ENCODE data around the gene ACLY. TPM values are rescaled to one million over a fixed set of nuclear protein-coding genes. Genes with fewer than 3 reads are reported as not detected.

Gene ACLY
- total and polyA plus RNA-seq, 2 of the 13 experiments (the other 11 are each of a cell fraction or from before 2014, with no cell fraction given): 111 to 218 TPM

DNA sequence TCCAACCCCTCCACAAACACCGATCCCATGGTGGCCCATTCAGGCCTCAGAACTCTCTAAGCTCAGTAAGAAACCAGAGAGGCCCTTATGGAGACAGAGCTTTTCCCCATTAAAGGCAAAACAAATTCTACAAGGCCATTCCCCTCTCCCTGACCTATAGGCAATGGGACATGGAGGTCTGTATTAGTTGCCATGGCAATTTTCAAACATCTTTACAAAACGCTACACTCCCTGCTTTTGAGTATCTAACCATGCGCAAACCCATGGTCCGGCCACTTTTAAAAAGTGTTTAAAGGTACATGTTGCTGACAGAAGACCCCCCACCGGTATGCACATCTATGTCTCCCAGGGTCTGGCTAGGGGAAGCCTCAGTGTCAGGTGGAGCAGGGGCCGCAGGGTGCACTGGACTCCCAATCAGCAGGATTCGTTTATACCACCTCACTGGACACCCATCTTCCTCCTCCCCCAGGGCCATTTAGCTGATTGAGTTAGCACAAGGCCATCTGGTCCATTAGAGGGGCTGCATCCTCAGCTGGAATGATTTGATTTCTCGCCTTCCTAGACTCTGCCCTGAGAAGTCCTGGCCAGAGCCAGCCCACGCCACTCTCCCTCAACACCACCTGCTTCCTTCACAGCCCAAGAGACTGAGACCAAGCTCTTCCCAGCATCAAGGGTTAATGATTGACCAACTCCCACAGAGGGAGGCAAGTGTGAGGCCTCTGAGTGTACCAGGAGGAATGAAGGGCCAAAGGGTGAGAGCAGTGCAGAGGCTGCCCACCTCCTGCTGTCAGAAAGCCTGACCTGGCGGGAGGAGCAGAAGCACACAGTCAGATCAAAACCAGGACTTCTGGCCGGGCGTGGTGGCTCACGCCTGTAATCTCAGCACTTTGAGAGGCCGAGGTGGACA, 10.9 kb downstream of the ACLY start (continued):
- no peak for TF ChIP-seq ZFP62 (CRISPR knock-in tag; IDR thresholded peaks at IDR 0.05)
- no peak for TF ChIP-seq SRSF4 (IDR thresholded peaks at IDR 0.05; ENCODE audit: low read depth, low read length, poor library complexity, severe bottlenecking)
- TF ChIP-seq CHCHD3 (CRISPR knock-in tag; IDR thresholded peaks at IDR 0.05): no peak
- TF ChIP-seq THYN1 (CRISPR knock-in tag; IDR thresholded peaks at IDR 0.05; ENCODE audit: borderline replicate concordance, low read depth): no peak
- peak; percentile 83 for TF ChIP-seq SP5 (CRISPR knock-in tag; IDR thresholded peaks at IDR 0.05; ENCODE audit: borderline replicate concordance, low read depth)
- peak; percentile 45; the same call in 1 of the 2 replicates for TF ChIP-seq RAD21 (CRISPR knock-in tag; IDR thresholded peaks at IDR 0.05)
- no peak for TF ChIP-seq SRSF1 (optimal IDR thresholded peaks at IDR 0.05; ENCODE audit: low read depth, low read length)
- TF ChIP-seq, protein P1, sequence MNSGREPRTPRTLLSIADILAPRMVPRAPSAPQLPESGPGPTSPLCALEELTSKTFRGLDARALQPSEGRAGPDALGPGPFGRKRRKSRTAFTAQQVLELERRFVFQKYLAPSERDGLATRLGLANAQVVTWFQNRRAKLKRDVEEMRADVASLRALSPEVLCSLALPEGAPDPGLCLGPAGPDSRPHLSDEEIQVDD (CRISPR knock-in tag; IDR thresholded peaks at IDR 0.05; ENCODE audit: borderline replicate concordance): no peak
- no peak for TF ChIP-seq SRSF9 (IDR thresholded peaks at IDR 0.05; ENCODE audit: borderline replicate concordance, insufficient read depth, low read depth, low read length, poor library complexity, severe bottlenecking)
- TF ChIP-seq ZNF615 (CRISPR knock-in tag; IDR thresholded peaks at IDR 0.05; ENCODE audit: borderline replicate concordance): no peak
- TF ChIP-seq RFX3 (CRISPR knock-in tag; IDR thresholded peaks at IDR 0.05): no peak; the same call in 1 of the 2 replicates
- no peak for TF ChIP-seq JUND (CRISPR knock-in tag; IDR thresholded peaks at IDR 0.05)
- TF ChIP-seq POLR2A (IDR thresholded peaks at IDR 0.05; ENCODE audit: insufficient read depth in 1 of 2, low read depth in 2 of 2, low read length in 2 of 2): peak in 1 of 2 experiments; percentile 28; a peak in 1 of 4 replicates
- TF ChIP-seq ONECUT2 (CRISPR knock-in tag; IDR thresholded peaks at IDR 0.05): no peak
- peak; percentile 84; the same call in 1 of the 2 replicates for TF ChIP-seq ZNF772 (CRISPR knock-in tag; IDR thresholded peaks at IDR 0.05)
- peak; percentile 70; the same call in 1 of the 2 replicates for TF ChIP-seq ZNF335 (CRISPR knock-in tag; IDR thresholded peaks at IDR 0.05)
- peak; percentile 86 for TF ChIP-seq ZMAT3 (CRISPR knock-in tag; conservative IDR thresholded peaks at IDR 0.05)
- TF ChIP-seq, protein P2, sequence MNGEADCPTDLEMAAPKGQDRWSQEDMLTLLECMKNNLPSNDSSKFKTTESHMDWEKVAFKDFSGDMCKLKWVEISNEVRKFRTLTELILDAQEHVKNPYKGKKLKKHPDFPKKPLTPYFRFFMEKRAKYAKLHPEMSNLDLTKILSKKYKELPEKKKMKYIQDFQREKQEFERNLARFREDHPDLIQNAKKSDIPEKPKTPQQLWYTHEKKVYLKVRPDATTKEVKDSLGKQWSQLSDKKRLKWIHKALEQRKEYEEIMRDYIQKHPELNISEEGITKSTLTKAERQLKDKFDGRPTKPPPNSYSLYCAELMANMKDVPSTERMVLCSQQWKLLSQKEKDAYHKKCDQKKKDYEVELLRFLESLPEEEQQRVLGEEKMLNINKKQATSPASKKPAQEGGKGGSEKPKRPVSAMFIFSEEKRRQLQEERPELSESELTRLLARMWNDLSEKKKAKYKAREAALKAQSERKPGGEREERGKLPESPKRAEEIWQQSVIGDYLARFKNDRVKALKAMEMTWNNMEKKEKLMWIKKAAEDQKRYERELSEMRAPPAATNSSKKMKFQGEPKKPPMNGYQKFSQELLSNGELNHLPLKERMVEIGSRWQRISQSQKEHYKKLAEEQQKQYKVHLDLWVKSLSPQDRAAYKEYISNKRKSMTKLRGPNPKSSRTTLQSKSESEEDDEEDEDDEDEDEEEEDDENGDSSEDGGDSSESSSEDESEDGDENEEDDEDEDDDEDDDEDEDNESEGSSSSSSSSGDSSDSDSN (CRISPR knock-in tag; IDR thresholded peaks at IDR 0.05): peak; percentile 58; the same call in 1 of the 2 replicates
- TF ChIP-seq GATA4 (IDR thresholded peaks at IDR 0.05; ENCODE audit: borderline replicate concordance, low read depth): no peak
- TF ChIP-seq U2AF1 (optimal IDR thresholded peaks at IDR 0.05; ENCODE audit: low read depth, low read length): no peak
- 0 out of 2 replicates have a peak, but pooled peaks have one; percentile 41 for TF ChIP-seq ZNF724P (CRISPR knock-in tag; IDR thresholded peaks at IDR 0.05; ENCODE audit: borderline replicate concordance)
- TF ChIP-seq KDM5A (IDR thresholded peaks at IDR 0.05; ENCODE audit: borderline replicate concordance, low read length): no peak
- no peak for TF ChIP-seq RORA (CRISPR knock-in tag; IDR thresholded peaks at IDR 0.05)
- TF ChIP-seq, protein P3, sequence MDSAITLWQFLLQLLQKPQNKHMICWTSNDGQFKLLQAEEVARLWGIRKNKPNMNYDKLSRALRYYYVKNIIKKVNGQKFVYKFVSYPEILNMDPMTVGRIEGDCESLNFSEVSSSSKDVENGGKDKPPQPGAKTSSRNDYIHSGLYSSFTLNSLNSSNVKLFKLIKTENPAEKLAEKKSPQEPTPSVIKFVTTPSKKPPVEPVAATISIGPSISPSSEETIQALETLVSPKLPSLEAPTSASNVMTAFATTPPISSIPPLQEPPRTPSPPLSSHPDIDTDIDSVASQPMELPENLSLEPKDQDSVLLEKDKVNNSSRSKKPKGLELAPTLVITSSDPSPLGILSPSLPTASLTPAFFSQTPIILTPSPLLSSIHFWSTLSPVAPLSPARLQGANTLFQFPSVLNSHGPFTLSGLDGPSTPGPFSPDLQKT (CRISPR knock-in tag; IDR thresholded peaks at IDR 0.05; ENCODE audit: borderline replicate concordance): no peak
- TF ChIP-seq YY1 (IDR thresholded peaks at IDR 0.05; ENCODE audit: insufficient read depth, insufficient replicate concordance, low read depth, low read length): peak; percentile 25

Data from HepG2 (cell line).